COR-L47 (cell line): ENCODE measurements around the gene DRC7.

Experiments
- DNase-seq: peaks from one replicate; lab custom pipeline; 2025; lab: John Stamatoyannopoulos, UW

DRC7 gene

GRCh38 chr16:57694725-57695679 is at the start of gene DRC7:
Gene DRC7 (plus strand): TSS chr16:57694806. CDS start chr16:57697950, 3,144 bp downstream.
- peak; percentile 38 for DNase-seq

DNA sequence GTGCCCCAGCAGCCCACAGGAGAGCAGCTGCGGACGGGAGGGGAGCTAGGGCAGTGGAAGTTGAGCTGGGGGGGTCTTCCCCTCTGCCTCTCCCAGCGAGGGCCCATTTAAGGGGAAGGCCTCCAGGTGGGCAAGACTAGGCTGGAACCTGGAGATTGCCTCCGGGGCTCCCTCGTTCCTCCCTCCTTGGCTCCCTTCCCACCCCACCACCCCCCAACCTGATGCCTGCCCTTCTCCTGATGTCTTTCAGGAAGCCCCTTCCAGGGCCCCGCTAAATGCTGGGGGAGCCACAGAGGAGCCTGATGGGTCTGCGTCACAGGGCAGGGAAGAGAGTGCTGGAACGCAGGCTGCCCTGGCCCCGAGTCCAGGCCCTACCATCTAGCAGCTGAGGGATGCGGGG is 49.4 kb upstream of the DRC7 start:
- DNase-seq, result no peak

DNA sequence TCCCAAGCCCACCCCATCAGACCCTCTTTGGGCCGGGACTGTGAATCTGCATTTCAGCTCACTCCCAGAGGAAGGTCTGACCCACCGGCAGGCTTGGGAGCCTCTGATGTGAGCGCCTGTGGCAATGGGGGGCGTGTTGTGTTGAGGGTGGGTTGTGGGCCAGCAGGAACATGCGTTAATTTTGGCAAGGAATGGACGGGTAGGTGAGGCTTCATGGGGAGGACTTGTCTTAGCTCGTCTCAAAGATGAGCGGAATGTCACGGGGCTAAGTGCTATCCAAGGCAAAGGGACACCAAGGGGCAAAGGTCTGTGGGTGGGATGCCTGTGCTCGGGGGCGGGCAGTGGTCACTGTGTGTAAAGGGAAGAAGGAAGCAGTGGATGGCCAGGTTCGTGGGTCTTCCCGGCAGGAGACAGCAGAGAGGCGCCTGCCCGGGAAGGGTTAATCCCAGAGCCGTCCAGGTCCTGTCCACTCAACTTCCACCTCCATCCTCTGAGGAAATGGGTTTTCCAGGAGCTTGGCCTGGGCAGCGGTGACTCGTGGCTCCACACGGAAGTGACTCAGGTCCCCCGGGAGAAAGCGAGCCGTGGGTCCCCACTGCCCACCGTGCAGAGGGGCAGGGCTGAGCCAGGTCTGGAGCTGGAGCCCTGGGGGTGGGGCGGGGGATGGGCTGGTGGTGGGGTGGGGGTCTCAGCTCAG is 48.8 kb upstream of the DRC7 start:
- DNase-seq, result no peak

DNA sequence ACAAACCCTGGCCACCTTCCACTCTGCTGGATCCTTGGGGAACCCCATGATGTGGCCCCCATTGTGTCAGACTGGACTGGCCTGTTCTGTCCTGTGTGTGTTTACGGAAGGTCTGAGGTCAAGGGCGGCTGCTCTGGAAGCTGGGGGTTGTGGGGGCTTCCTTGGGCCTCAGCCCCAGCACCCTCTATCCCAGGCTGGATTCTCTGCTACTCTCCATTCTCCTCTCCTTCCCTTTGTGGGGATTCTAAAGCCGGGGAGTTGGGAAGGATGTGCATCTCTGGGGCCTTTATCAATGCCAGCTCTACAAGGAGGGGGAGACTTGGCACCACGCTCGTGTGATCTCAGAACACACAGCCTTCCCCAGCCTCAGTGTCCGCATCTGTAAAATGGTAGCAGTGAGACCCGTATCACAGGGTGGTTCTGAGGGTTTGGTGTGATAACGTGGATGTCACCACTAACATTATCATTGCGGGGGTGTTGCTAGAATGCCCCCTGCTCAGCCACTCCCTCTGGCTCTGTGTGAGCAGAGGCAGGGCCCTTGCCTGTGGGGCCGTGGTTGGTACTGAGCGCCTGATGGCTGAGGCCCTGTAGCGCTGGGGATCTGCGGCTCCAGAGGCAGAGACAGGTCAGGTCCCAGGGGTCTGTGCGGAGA is 48.1 kb upstream of the DRC7 start:
- no peak for DNase-seq

GRCh38 chr16:57647136-57647875 is 47.3 kb upstream of the DRC7 start:
- DNase-seq, result no peak

DNA sequence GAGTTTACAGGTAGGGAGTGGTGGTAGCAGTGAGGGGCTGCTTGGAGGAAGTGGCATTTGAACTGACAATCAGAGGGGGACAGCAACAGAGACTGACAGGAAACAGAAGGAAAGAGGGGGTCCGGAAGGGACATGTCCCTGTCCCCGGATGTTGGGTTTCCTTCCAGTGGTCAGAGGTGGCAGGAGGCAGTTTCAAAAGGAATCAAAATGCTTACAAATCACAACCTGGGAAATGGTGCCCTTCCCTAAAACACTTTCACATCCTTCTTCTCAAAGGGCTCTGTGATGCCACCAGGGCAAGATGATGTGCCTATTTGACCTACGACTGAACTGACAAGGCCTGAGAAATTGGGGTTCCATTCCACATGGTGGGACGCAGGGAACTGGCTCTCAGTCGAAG is 46.5 kb upstream of the DRC7 start:
- DNase-seq, result no peak

GRCh38 chr16:57648581-57649442 is 45.8 kb upstream of the DRC7 start:
- DNase-seq, result peak; percentile 66

GRCh38 chr16:57649443-57649751 is 45.2 kb upstream of the DRC7 start:
- no peak for DNase-seq

DNA sequence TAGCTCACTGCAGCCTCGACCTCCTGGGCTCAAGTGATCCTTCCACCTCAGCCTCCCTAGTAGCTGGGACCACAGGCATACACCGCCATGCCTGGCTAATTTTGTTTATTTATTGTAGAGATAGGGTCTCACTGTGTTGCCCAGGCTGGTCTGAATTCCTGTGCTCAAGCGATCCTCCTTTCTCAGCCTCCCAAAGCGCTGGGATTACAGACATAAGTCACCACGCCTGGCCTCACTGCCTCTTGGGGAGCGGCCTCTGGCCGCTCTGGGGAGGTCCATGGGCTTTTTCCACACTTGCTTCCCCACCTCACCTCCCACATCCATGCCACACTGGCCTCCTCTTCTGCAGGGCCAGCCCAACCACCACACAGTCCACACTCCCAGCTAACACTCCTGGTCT is 44.8 kb upstream of the DRC7 start:
- DNase-seq, result no peak

DNA sequence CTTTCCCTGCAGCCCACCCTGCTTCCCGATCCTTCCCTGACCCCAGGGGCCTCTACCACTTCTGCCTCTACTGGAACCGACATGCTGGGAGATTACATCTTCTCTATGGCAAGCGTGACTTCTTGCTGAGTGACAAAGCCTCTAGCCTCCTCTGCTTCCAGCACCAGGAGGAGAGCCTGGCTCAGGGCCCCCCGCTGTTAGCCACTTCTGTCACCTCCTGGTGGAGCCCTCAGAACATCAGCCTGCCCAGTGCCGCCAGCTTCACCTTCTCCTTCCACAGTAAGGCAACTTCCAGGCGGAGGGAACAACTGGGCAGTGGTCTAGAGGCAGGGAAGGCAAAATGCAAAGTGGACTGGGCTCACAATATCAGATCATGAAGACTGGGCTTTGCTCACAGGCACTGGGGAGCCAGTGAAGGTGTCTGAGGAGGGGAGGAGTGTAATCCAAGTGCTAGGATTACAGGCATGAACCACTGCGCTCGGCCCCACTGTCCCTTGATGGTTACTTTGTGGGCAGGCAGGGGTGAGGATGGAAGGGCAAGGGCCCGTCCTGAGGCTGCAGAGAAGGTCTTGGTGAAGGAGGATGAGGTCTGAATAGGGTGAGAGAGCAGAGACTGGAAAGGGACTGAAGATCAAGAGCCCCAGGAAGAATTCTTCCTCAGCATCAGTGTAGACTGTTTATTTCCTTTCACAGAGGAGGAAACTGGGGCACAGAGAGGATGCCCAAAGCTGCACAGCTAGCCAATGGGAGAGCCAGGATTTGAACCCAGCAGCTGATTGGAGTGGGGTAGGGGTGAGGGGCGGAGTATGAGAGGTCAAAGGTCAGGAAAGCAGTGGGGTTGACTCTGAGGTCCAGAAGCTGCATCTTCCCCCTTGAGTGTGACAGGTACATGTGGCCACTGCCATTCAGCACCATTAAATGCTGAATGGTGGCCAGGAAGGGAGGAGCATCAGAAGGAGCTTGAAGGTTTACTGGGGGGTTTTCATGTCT is 43.0 kb upstream of the DRC7 start:
- DNase-seq, result no peak

- no peak for DNase-seq
Observed at GRCh38 chr16:57652695-57653471, 41.7 kb upstream of the DRC7 start.

- peak; percentile 25 for DNase-seq
Observed at GRCh38 chr16:57653936-57654335, 40.7 kb upstream of the DRC7 start.

DNA sequence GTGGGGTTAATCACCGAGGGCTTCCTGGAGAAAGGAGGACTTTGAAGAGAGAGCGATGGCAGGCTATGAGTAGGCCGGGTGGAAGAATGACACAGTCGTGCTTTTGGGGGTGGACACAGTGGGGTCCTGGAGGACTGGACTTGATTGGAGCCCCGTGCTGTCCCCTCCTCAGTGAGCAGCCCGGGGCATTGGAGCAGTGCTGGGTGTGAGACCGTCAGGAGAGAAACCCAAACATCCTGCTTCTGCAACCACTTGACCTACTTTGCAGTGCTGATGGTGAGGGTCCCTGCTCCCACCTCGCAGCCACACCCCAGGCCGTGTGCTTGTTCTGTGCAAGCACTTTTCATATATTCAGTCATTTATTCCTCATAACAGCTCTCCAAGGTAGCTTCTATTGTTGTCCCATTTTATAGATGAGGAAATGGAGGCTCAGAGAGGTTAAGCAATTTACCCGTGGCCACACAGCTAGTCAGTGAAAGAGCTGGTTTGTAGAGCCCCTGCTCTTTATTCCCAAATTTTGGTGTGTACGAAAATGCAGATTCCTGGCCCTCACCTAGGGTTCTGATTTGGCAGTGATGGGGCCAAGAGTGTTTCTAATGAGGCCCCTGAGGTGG is 38.2 kb upstream of the DRC7 start:
- no peak for DNase-seq

- no peak for DNase-seq
Observed at GRCh38 chr16:57657228-57657627, 37.4 kb upstream of the DRC7 start.

GRCh38 chr16:57658130-57658877 is 36.3 kb upstream of the DRC7 start:
- no peak for DNase-seq

DNA sequence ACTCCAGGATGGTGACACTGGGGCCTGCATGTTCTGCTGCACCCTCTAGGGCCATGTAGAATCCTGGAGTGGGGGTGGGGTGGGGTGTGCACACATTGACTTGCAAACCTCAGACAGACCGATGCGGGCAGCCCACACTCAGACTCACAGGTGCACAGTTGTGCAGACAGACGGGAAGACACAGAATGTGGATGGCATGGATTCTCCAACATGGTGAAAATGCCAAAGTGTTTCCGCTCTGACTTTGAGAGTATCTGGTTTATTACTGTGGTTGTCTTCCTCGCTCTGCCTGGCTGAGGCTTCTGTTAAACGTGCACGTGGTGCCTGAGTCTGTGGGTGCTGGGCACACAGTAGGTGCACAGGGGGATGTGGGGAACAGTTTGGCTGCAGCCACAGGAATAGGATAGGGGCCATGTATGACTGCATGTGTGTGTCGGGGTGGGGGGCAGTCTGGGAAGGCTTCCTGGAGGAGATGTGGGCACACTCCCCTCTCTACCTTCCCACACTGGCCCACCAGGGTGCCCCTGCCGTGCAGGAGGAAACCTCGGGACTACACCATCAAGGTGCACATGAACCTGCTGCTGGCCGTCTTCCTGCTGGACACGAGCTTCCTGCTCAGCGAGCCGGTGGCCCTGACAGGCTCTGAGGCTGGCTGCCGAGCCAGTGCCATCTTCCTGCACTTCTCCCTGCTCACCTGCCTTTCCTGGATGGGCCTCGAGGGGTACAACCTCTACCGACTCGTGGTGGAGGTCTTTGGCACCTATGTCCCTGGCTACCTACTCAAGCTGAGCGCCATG is 35.5 kb upstream of the DRC7 start:
- DNase-seq, result no peak
